22Rv1 (cell line): ENCODE measurements around the gene PLA2G4D.
A peak's percentile ranks its signal among the peaks of the same experiment; 100 is the strongest.

Experiments
- H3K27ac ChIP-seq: fragments of 450-650 bp; 2 replicates; pipeline ENCODE4 v1.5.1; 2017
- ZFX ChIP-seq: fragments of 450-650 bp; IDR thresholded peaks from 2 replicates; pipeline ENCODE4 v1.6.1; 2017; ENCODE audit warnings: antibody characterized with exemption, borderline replicate concordance
- TF ChIP-seq, protein P1 (sequence below): fragments of 450-650 bp; IDR thresholded peaks from 2 replicates; pipeline ENCODE4 v1.5.1; 2017; ENCODE audit warnings: mild to moderate bottlenecking

PLA2G4D gene

DNA sequence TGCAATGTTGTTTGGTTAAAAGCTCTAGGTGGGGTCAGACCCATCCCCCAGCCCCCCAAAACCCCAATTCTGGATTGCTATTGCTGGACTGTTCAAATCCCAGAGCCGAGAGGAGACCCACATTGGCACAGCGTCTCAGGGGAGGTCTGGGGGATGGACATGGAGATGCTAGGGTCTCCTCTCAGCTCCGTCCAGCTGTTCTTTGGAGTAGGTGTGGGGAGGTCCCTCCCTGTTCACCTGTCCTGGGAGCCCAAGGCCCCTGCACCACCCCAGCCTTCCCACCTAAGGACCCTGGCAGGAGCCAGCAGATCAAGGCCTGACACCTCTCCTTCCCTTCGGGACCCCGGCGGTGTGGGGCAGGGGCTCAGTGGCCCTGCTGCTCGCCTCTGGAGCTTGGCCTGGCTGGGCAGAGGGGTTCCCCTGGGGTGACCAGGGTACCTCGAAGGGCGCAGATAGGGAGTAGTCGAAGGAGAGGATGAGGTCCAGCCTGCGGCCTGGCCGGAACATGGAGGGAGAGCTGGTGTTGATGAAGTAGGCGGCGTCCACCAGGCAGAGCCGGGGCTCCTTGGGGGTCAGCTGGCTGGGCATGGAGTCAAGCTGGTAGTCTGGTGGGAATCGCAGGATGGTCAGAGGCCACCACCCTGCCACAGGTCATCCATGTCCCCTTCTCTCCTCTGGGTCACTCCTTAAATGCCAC is 23.9 kb downstream of the PLA2G4D start:
- TF ChIP-seq ZFX, result no peak
- TF ChIP-seq, protein P1, sequence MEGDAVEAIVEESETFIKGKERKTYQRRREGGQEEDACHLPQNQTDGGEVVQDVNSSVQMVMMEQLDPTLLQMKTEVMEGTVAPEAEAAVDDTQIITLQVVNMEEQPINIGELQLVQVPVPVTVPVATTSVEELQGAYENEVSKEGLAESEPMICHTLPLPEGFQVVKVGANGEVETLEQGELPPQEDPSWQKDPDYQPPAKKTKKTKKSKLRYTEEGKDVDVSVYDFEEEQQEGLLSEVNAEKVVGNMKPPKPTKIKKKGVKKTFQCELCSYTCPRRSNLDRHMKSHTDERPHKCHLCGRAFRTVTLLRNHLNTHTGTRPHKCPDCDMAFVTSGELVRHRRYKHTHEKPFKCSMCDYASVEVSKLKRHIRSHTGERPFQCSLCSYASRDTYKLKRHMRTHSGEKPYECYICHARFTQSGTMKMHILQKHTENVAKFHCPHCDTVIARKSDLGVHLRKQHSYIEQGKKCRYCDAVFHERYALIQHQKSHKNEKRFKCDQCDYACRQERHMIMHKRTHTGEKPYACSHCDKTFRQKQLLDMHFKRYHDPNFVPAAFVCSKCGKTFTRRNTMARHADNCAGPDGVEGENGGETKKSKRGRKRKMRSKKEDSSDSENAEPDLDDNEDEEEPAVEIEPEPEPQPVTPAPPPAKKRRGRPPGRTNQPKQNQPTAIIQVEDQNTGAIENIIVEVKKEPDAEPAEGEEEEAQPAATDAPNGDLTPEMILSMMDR, result no peak
- H3K27ac ChIP-seq, result no peak overlapping the region

DNA sequence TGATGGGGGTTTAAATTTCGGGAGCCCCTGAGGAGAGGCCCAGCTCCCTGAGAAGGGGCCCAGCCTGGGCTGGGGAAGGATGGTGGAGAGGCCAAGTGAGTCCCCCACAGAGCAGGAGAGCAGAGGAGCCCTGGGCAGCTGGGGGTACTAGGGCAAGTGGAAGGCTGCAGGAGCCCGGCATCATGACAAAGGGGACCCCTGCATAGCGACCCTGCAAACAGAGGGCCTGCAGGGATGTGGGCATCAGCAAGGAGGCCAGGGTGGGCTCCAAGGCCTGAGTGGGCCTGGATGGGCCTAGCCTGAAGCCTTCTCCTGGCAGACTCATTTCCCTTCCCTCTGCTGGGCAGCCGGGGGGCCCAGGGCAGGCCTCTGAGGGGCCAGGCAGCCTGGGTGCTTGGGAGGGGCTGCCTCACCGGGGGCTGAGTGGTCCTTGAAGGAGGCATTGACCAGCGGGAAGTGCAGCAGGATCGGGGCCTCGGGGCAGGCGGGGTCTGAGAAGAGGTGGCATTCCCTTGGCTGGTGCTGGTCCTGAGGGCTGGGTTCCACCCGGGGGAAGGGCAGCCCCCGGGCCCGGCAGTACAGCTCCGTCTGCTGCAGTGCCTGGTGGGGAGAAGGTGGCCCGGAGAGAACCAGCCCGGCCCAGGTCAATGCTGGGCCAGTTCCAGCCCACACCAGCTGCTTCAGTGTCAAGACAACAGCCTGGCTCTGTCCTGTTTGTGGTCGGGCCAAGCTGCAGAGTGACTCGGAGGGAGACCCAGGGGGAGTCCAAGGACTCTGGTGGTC is 24.7 kb downstream of the PLA2G4D start:
- H3K27ac ChIP-seq, result no peak overlapping the region

DNA sequence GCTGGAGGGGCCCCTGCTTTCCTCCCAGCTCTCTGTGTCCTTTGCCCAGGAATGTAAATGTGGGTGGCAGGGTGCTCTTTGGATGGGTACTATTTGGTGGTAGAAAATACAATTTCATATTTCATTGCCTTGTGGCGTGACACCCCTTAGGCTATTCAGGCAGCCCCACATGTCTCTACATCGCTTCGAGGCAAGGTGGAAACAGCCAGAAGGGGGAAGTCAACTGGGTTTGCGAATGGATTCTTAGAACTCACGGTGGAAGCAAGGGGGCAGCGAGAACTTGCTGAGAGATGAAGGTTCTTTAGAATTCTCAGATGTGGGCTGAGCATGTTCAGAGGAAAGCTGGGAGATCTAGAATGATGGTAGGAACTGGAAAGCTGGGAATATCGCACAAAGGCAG is 25.3 kb downstream of the PLA2G4D start:
- TF ChIP-seq, protein P1, result no peak
- no peak for TF ChIP-seq ZFX
- no peak overlapping the region for H3K27ac ChIP-seq

More for the DNA sequence above, 24.7 kb downstream of the PLA2G4D start:
- no peak for TF ChIP-seq ZFX
- TF ChIP-seq, protein P1, result no peak

DNA sequence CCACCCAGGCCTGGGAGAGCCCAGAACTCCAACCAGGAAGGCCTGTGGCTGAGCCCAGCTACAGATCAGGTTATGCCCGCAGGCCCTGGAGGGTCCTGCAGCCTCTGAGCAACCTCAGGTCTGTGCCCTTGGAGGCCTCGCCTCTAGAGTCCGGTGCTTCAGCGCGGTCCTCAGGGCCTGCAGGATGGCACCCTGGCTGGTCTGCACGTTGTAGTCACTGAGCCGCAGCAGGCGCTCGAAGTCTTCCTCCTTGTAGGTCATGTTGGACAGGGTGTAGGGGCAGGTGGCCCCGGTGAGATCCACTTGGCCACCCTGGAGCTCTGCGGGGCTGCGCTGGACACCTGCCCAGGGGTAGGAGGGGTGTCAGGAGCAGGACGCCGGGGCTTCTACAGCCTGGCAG is 25.8 kb downstream of the PLA2G4D start:
- TF ChIP-seq ZFX, result no peak
- TF ChIP-seq, protein P1, result no peak
- H3K27ac ChIP-seq, result no peak overlapping the region

DNA sequence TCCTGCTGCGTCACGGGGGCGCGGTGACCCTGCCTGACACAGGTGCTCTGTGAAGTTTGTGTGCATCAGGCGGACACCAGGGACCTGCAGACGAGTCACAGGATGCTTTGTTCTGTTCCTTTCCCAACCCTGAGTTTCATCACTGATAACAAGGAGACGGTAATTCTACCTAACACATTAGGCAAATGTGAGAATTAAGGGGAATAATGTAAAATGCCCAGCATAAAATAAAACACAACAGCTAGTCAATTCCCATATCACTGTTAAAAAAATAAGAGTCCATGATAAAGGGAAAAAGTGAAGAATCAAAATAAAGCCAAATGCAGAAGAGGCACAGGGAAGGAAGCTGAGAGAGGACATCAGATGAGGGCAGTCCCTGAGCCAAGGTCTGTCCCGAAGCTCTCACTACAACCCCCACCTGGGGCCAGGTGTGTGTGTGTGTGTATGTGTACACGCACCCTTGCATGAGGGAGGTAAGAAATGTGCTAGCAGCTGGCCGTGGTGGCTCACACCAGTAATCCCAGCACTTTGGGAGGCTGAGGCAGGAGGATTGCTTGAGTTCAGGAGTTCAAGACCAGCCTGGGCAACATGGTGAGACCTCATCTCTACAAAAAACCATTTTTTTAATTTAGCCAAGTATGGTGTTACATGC is 27.5 kb downstream of the PLA2G4D start:
- TF ChIP-seq ZFX, result no peak
- TF ChIP-seq, protein P1, result peak; percentile 48
- H3K27ac ChIP-seq, result no peak overlapping the region

DNA sequence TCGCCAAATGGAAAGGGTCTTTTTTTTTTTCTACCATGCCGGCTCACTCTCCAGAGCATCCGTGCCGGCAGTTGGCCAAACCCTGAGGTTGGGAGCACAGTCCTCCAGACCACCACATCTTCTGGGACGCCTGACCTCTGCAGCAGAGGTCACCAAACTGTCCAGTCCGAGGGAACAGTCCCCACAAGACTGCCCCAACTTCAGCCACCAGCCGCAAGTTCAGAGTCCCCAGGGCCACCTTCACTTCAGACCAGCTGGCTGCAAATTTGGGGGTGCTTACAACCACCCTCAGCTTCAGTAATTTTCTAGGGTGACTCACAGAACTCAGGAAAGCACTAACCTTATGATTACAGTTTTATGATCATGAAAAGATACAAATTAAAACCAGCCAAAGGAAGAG is 28.9 kb downstream of the PLA2G4D start:
- TF ChIP-seq, protein P1, result no peak
- TF ChIP-seq ZFX, result no peak
- no peak overlapping the region for H3K27ac ChIP-seq

DNA sequence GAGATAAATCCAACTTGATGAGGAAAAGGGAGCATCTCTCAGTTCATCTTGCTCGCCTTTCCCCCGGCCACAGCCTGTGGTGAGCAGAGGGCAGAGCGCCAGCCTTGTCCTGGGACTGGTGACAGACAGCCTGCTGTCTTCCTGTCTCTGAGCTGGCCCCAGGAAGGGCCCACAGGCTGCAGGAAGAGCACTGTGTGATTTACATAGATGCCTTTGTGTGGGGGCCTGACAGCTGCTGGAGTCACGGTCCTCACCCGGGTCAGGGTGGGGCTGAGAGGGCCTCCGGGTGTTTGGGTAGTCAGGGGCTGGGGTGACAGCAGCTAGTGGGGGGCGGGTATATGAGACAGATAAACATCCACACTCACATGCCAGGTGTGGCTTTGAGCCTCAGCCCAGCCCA is 29.3 kb downstream of the PLA2G4D start:
- TF ChIP-seq, protein P1, result no peak
- TF ChIP-seq ZFX, result no peak
- H3K27ac ChIP-seq, result no peak overlapping the region
